Fibroblast of lung (primary cell): Measurements from ENCODE around the gene KCNG2.

Source experiments
- EZH2 ChIP-seq: IDR thresholded peaks from 2 replicates; pipeline ENCODE4 v1.5.1; 2012; ENCODE audit warnings: low read length, control low read depth, mild to moderate bottlenecking; ENCODE audit errors: missing control alignments
- TF ChIP-seq, protein P1 (sequence below), 2 donors: IDR thresholded peaks in 1 of 2; conservative IDR thresholded peaks in 1 of 2; 1 replicate in 1 of 2; 2 replicates in 1 of 2; pipeline ENCODE4 v1.5.1; 2011 to 2012; ENCODE audit warnings: low read length in 2 of 2, control low read depth in 1 of 2, inconsistent platforms in 1 of 2, low read depth in 1 of 2, mild to moderate bottlenecking in 1 of 2

DNA sequence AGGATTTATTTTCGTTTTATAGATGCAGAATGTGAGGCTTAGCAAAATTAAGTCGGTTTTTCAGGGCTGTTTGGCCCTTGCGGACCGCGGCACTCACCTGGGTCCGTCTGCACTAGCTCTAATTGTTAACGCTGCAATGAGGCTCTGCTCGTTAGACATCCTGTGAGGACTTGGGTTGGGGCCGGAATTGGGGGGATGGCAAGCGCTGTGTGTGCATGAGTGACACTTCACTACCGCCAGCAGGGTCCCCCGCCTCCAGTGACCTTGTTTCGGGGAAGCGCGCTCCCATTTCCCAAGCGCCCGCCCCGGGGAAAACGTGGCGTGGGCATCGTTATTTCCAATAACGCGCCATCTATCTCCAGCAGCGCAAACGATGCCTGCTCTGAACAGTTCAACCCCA is 54.2 kb downstream of the KCNG2 start:
- TF ChIP-seq, protein P1, sequence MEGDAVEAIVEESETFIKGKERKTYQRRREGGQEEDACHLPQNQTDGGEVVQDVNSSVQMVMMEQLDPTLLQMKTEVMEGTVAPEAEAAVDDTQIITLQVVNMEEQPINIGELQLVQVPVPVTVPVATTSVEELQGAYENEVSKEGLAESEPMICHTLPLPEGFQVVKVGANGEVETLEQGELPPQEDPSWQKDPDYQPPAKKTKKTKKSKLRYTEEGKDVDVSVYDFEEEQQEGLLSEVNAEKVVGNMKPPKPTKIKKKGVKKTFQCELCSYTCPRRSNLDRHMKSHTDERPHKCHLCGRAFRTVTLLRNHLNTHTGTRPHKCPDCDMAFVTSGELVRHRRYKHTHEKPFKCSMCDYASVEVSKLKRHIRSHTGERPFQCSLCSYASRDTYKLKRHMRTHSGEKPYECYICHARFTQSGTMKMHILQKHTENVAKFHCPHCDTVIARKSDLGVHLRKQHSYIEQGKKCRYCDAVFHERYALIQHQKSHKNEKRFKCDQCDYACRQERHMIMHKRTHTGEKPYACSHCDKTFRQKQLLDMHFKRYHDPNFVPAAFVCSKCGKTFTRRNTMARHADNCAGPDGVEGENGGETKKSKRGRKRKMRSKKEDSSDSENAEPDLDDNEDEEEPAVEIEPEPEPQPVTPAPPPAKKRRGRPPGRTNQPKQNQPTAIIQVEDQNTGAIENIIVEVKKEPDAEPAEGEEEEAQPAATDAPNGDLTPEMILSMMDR (conservative IDR thresholded peaks at IDR 0.05 in 1 of 2, IDR thresholded peaks at IDR 0.05 in 1 of 2; ENCODE audit: low read depth in 1 of 2, low read length in 2 of 2): no peak
- TF ChIP-seq EZH2: no peak
